ENCODE measurements around the gene TXNRD1.

DNA sequence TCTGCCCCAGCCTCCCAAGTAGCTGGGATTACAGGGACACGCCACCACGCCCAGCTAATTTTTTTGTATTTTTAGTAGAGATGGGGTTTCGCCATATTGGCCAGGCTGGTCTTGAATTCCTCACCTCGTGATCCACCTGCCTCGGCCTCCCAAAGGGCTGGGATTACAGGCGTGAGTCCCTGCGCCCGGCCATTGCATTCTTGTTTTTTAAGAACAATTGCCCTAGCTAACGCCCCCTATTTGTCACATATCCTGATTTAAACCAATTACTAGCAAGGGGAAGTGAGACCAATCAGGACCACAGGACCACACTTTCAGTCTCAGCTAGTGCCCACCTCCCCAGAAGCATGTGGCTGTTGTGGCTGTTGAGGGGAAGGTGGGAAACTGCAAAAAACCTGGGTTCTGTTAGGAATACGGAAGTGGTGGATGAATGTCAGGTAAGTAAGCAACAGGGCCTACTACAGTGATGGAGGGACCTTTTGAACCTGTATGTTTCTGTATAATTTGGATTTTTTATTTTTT, 39.8 kb upstream of the TXNRD1 start:
- TF ChIP-seq, protein P1, sequence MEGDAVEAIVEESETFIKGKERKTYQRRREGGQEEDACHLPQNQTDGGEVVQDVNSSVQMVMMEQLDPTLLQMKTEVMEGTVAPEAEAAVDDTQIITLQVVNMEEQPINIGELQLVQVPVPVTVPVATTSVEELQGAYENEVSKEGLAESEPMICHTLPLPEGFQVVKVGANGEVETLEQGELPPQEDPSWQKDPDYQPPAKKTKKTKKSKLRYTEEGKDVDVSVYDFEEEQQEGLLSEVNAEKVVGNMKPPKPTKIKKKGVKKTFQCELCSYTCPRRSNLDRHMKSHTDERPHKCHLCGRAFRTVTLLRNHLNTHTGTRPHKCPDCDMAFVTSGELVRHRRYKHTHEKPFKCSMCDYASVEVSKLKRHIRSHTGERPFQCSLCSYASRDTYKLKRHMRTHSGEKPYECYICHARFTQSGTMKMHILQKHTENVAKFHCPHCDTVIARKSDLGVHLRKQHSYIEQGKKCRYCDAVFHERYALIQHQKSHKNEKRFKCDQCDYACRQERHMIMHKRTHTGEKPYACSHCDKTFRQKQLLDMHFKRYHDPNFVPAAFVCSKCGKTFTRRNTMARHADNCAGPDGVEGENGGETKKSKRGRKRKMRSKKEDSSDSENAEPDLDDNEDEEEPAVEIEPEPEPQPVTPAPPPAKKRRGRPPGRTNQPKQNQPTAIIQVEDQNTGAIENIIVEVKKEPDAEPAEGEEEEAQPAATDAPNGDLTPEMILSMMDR (IDR thresholded peaks at IDR 0.05): no peak
- TF ChIP-seq POLR2A (IDR thresholded peaks at IDR 0.05): no peak
